AG10803 (cell line): Measurements from ENCODE around the gene SRD5A1.

Experiments
- DNase-seq: peaks from one replicate; pipeline ENCODE4 v3.0.0; 2010; ENCODE audit warnings: low read depth
- H3K4me3 ChIP-seq: 2 replicates; pipeline ENCODE4 v1.5.1; 2011; ENCODE audit warnings: mild to moderate bottlenecking, low read length, control low read depth
- CTCF ChIP-seq: conservative IDR thresholded peaks from 2 replicates; pipeline ENCODE4 v1.5.1; 2011; ENCODE audit warnings: mild to moderate bottlenecking, low read length, control low read depth, inconsistent platforms

SRD5A1 gene, protein sequence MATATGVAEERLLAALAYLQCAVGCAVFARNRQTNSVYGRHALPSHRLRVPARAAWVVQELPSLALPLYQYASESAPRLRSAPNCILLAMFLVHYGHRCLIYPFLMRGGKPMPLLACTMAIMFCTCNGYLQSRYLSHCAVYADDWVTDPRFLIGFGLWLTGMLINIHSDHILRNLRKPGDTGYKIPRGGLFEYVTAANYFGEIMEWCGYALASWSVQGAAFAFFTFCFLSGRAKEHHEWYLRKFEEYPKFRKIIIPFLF

GRCh38 chr5:6632888-6633468, at the start of gene SRD5A1, which contains the start of gene NSUN2:
Gene SRD5A1 (plus strand): TSS chr5:6633440. CDS start chr5:6633577, 137 bp downstream.
Gene NSUN2 (minus strand): TSS chr5:6633044. CDS start chr5:6632979, 65 bp downstream.
- peak within 1 kb of the TSS; percentile 93 for H3K4me3 ChIP-seq
- DNase-seq, result peak; percentile 89
- TF ChIP-seq CTCF, result no peak

DNA sequence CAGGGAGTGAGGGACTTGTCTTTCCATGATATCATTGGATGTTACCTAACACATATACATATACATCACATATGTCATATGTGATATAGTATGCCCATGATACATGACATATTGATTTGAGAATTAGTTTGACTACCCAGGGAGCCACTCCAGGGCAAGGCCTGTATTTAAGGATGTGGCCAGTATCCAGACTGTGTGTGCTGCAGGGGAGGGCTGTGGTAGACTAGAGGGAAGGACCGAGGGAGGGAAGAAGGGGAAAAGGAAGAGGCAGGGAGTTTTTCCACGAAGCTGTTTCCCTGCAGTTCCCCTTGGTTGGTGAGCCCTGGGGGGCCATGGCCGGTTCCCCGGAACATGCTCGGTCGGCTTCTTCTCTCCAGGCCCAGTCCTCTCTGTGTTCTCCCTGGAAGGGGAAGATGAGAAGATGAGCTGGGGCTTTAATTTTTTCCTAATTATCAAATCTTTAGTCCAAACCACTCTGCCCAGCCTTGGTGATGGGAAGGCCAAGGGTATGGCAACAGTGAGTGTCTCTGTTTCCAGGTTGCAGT, 49.1 kb upstream of the SRD5A1 start:
- DNase-seq, result no peak
- H3K4me3 ChIP-seq, result no peak overlapping the region
- no peak for TF ChIP-seq CTCF

GRCh38 chr5:6584727-6585126, 48.5 kb upstream of the SRD5A1 start:
- TF ChIP-seq CTCF, result no peak
- H3K4me3 ChIP-seq, result no peak overlapping the region
- DNase-seq, result no peak

DNA sequence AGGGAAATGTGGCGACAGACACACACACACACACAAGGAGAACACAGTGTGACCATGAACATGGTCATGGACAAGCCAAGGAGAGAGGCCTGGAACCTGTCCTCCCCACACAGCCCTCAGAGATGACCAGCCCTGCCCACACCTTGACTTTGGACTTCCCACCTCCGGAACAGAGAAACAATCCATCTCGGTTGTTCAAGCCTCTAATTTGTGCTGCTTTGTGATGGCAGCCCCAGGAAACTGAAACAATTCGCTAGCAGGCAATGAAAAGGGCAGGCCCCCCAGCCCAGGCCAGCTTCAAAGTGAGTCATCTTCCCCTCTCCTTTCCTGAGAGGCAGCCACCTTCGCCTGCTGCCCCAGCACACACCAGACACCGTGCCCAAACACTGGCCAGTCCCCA, 48.1 kb upstream of the SRD5A1 start:
- DNase-seq, result no peak
- no peak for TF ChIP-seq CTCF
- no peak overlapping the region for H3K4me3 ChIP-seq

GRCh38 chr5:6585939-6586646, 47.1 kb upstream of the SRD5A1 start:
- TF ChIP-seq CTCF, result no peak
- no peak overlapping the region for H3K4me3 ChIP-seq
- DNase-seq, result no peak

DNA sequence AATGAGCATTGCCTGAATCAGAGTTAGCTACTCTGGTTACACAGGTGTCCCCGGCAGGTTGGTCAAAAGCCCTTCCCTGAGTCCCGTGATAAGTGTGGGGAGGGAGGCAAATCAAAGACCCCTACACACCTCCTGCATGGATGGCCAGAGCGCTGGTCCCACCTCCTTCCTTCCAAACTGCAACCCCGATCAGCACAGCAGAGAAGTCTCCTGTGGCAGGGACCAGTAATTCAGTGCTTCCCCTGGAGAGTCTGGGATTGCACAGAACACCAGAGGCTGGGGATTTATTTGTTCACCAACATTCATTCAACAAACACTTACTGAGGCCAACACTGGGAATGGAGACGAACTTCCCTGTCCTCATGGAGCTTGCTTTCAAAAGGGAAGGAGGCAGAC, 46.6 kb upstream of the SRD5A1 start:
- TF ChIP-seq CTCF, result no peak
- no peak overlapping the region for H3K4me3 ChIP-seq
- no peak for DNase-seq

- DNase-seq, result no peak
- H3K4me3 ChIP-seq, result no peak overlapping the region
- TF ChIP-seq CTCF, result no peak
Observed at GRCh38 chr5:6587171-6587570, 46.1 kb upstream of the SRD5A1 start.
